Thoracic aorta (tissue), 2 donors: ENCODE results near the gene HEATR9. TPM values are rescaled to one million over a fixed set of nuclear protein-coding genes. Genes with fewer than 3 reads are reported as not detected.

Experiments used
- ATAC-seq: fragments of 150-250 bp; one replicate; pipeline ENCODE4 v1.8.0; 2017; ENCODE audit warnings: low read depth; ENCODE audit not compliant: insufficient number of reproducible peaks, low FRiP score
- DNase-seq: peaks from one replicate; pipeline ENCODE4 v3.0.0-alpha.2; 2020; ENCODE audit warnings: low spot score
- H3K27ac ChIP-seq, 2 donors: fragments of 200-600 bp; sonication (generic); 1 replicate in 1 of 2; 2 replicates in 1 of 2; pipeline ENCODE4 v1.5.1; 2016; ENCODE audit warnings: mild to moderate bottlenecking in 2 of 2, moderate library complexity in 2 of 2
- H3K27me3 ChIP-seq: fragments of 200-600 bp; sonication (generic); replicated peaks from 2 replicates; pipeline ENCODE4 v1.6.0; 2016; ENCODE audit warnings: mild to moderate bottlenecking; ENCODE audit not compliant: insufficient read depth
- H3K36me3 ChIP-seq: fragments of 200-600 bp; sonication (generic); one replicate; pipeline ENCODE4 v1.5.1; 2016
- H3K4me1 ChIP-seq, 2 donors: fragments of 200-600 bp; sonication (generic); 1 replicate in 1 of 2; 2 replicates in 1 of 2; pipeline versions ENCODE4 v1.5.1 to v1.6.0; 2016; ENCODE audit warnings: low read depth in 2 of 2, mild to moderate bottlenecking in 1 of 2; ENCODE audit not compliant: control insufficient read depth in 1 of 2
- H3K4me3 ChIP-seq: fragments of 200-600 bp; sonication (generic); 2 replicates; pipeline ENCODE4 v1.5.1; 2016; ENCODE audit warnings: mild to moderate bottlenecking
- H3K9me3 ChIP-seq: fragments of 200-600 bp; sonication (generic); 2 replicates; pipeline ENCODE4 v1.5.1; 2016
- CTCF ChIP-seq: fragments of 200-600 bp; sonication (generic); IDR thresholded peaks from one replicate; pipeline ENCODE4 v1.5.1; 2019; ENCODE audit warnings: antibody characterized with exemption
- total RNA-seq, 2 donors: library from RNA; depleted of rRNA; stranded (reverse); fragments of >200 nt; gene quantifications; one replicate each; pipeline versions ENCODE4 v1.1.0 to v1.2.3, GENCODE V29; 2016

HEATR9 gene
- total RNA-seq, 2 donors from 2014 or later: not detected

GRCh38 chr17:35912942-35913341 lies 44.3 kb upstream of the HEATR9 start:
- no peak for TF ChIP-seq CTCF
- Histone ChIP-seq H3K4me3 (no peak overlapping the region), H3K9me3 (no peaks in the 10 kb centered on the region), H3K4me1 (no peaks in the 10 kb centered on the region), H3K36me3 (no peaks in the 10 kb centered on the region), H3K27me3 (no peaks in the 10 kb centered on the region), H3K27ac (no peak overlapping the region)
- DNase-seq (no peak), ATAC-seq (no peak)

- Histone ChIP-seq H3K4me3 (no peak overlapping the region), H3K27ac (no peak overlapping the region), H3K9me3 (no peaks in the 10 kb centered on the region), H3K4me1 (no peaks in the 10 kb centered on the region), H3K36me3 (no peaks in the 10 kb centered on the region), H3K27me3 (no peaks in the 10 kb centered on the region)
- no peak for TF ChIP-seq CTCF
- DNase-seq (no peak), ATAC-seq (no peak)
These were observed 43.7 kb upstream of the HEATR9 start for GRCh38 chr17:35912339-35912912.

- DNase-seq (no peak), ATAC-seq (no peak)
- Histone ChIP-seq H3K4me1 (no peaks in the 10 kb centered on the region), H3K4me3 (no peak overlapping the region), H3K9me3 (no peaks in the 10 kb centered on the region), H3K27me3 (no peaks in the 10 kb centered on the region), H3K36me3 (no peaks in the 10 kb centered on the region), H3K27ac (no peak overlapping the region)
- no peak for TF ChIP-seq CTCF
These were observed 40.7 kb upstream of the HEATR9 start for GRCh38 chr17:35909408-35909807.

- H3K4me3 ChIP-seq: no peak overlapping the region
- no peak overlapping the region for H3K27ac ChIP-seq
- H3K36me3 ChIP-seq: no peaks in the 10 kb centered on the region
- no peaks in the 10 kb centered on the region for H3K27me3 ChIP-seq
- no peak for DNase-seq
- no peaks in the 10 kb centered on the region for H3K9me3 ChIP-seq
- no peak for ATAC-seq
- no peaks in the 10 kb centered on the region for H3K4me1 ChIP-seq
- TF ChIP-seq CTCF: no peak
These were observed 39.0 kb upstream of the HEATR9 start for GRCh38 chr17:35907691-35908090.

GRCh38 chr17:35906926-35907637 lies 38.4 kb upstream of the HEATR9 start:
- no peak for DNase-seq
- no peak overlapping the region for H3K27ac ChIP-seq
- H3K4me3 ChIP-seq: no peak overlapping the region
- TF ChIP-seq CTCF: no peak
- no peak for ATAC-seq
- no peaks in the 10 kb centered on the region for H3K36me3 ChIP-seq
- H3K27me3 ChIP-seq: no peaks in the 10 kb centered on the region
- H3K4me1 ChIP-seq: no peaks in the 10 kb centered on the region
- H3K9me3 ChIP-seq: no peaks in the 10 kb centered on the region
